Neural progenitor cell (in vitro differentiated cells): ENCODE results near the gene NFASC. TPM values are rescaled to one million over a fixed set of nuclear protein-coding genes. Genes with fewer than 3 reads are reported as not detected.

Experiments
- DNase-seq: peaks from one replicate; pipeline ENCODE4 v3.0.0-alpha.2; 2016; ENCODE audit warnings: low spot score
- H2AFZ ChIP-seq: fragments of 200-600 bp; sonication (generic); replicated peaks from 2 replicates; pipeline ENCODE4 v1.6.1; 2016; ENCODE audit warnings: antibody characterized with exemption
- H3F3A ChIP-seq: fragments of 200-600 bp; sonication (generic); 2 replicates; pipeline ENCODE4 v1.6.1; 2016; ENCODE audit warnings: antibody characterized with exemption, low read depth
- H3K27ac ChIP-seq: fragments of 200-600 bp; sonication (generic); 2 replicates; pipeline ENCODE4 v1.5.1; 2016; ENCODE audit warnings: mild to moderate bottlenecking
- H3K27me3 ChIP-seq: fragments of 200-600 bp; sonication (generic); 2 replicates; pipeline ENCODE4 v1.6.1; 2016; ENCODE audit warnings: mild to moderate bottlenecking, moderate library complexity
- H3K36me3 ChIP-seq: fragments of 200-600 bp; sonication (generic); 2 replicates; pipeline ENCODE4 v1.5.1; 2016
- H3K4me1 ChIP-seq: fragments of 200-600 bp; sonication (generic); 2 replicates; pipeline ENCODE4 v1.6.1; 2016; ENCODE audit warnings: mixed run types
- H3K4me2 ChIP-seq: fragments of 200-600 bp; sonication (generic); 2 replicates; pipeline ENCODE4 v1.6.1; 2016
- H3K4me3 ChIP-seq: fragments of 200-600 bp; sonication (generic); 2 replicates; pipeline ENCODE4 v1.5.1; 2016
- H3K79me2 ChIP-seq: fragments of 200-600 bp; sonication (generic); 2 replicates; pipeline ENCODE4 v1.6.1; 2016; ENCODE audit warnings: low read depth
- H3K9ac ChIP-seq: fragments of 200-600 bp; sonication (generic); 2 replicates; pipeline ENCODE4 v1.6.1; 2016
- H3K9me3 ChIP-seq: fragments of 200-600 bp; sonication (generic); 2 replicates; pipeline ENCODE4 v1.5.1; 2016; ENCODE audit warnings: low read depth
- H4K20me1 ChIP-seq: fragments of 200-600 bp; sonication (generic); 2 replicates; pipeline ENCODE4 v1.6.1; 2016; ENCODE audit warnings: low read depth
- H3K27ac Mint-ChIP-seq: 3 replicates; pipeline ENCODE4 v1.8.0; 2021; ENCODE audit warnings: mixed read lengths
- H3K27me3 Mint-ChIP-seq: 2 replicates; pipeline ENCODE4 v1.8.0; 2022; ENCODE audit warnings: low read depth, mild to moderate bottlenecking, inconsistent platforms, moderate library complexity, mixed read lengths; ENCODE audit not compliant: insufficient read depth
- H3K36me3 Mint-ChIP-seq: 3 replicates; pipeline ENCODE4 v1.8.0; 2021; ENCODE audit warnings: mixed read lengths
- H3K4me1 Mint-ChIP-seq: 3 replicates; pipeline ENCODE4 v1.8.0; 2021; ENCODE audit warnings: mixed read lengths
- H3K4me3 Mint-ChIP-seq: 3 replicates; pipeline ENCODE4 v1.8.0; 2021; ENCODE audit warnings: mild to moderate bottlenecking, moderate library complexity, mixed read lengths
- H3K9me3 Mint-ChIP-seq: 3 replicates; pipeline ENCODE4 v1.8.0; 2020; ENCODE audit warnings: mixed read lengths
- CTCF ChIP-seq: fragments of 200-600 bp; sonication (generic); IDR thresholded peaks from 2 replicates; pipeline ENCODE4 v1.5.1; 2017; ENCODE audit warnings: antibody characterized with exemption, mild to moderate bottlenecking
- EZH2 ChIP-seq: fragments of 200-600 bp; sonication (generic); IDR thresholded peaks from 2 replicates; pipeline ENCODE4 v1.6.1; 2017; ENCODE audit warnings: antibody characterized with exemption, mild to moderate bottlenecking, moderate library complexity
- EZH2phosphoT487 ChIP-seq: fragments of 200-600 bp; sonication (generic); IDR thresholded peaks from 2 replicates; pipeline ENCODE4 v1.6.1; 2017; ENCODE audit warnings: antibody characterized with exemption
- total RNA-seq: library from RNA; depleted of rRNA; stranded (reverse); fragments of >200 nt; gene quantifications from 2 replicates; pipeline ENCODE4 v1.2.3, GENCODE V29; 2015; ENCODE audit warnings: low replicate concordance

NFASC gene
- total RNA-seq, 1 donor from 2014 or later = 2.5 TPM

GRCh38 chr1:205030896-205031295 is 160.2 kb downstream of the NFASC start:
- DNase-seq = peak; percentile 76
- TF ChIP-seq EZH2phosphoT487 (no peak), CTCF (no peak), EZH2 (no peak)
- peaks cover 59% of the 10 kb centered on the region for H3K4me1 Mint-ChIP-seq

GRCh38 chr1:205032508-205032907 is 161.8 kb downstream of the NFASC start:
- H3K4me1 Mint-ChIP-seq = peaks cover 48% of the 10 kb centered on the region
- no peaks in the 10 kb centered on the region for H3K27me3 ChIP-seq
- no peak overlapping the region for H3K4me2 ChIP-seq
- H3K9ac ChIP-seq = no peak overlapping the region
- H3K4me1 ChIP-seq = peaks cover 47% of the 10 kb centered on the region
- H2AFZ ChIP-seq = no peak overlapping the region
- no peaks in the 10 kb centered on the region for H3K9me3 Mint-ChIP-seq
- H3K36me3 ChIP-seq = no peaks in the 10 kb centered on the region
- H3K79me2 ChIP-seq = no peaks in the 10 kb centered on the region
- no peaks in the 10 kb centered on the region for H3K9me3 ChIP-seq
- peaks cover 12% of the 10 kb centered on the region for H3K27me3 Mint-ChIP-seq
- H3K4me3 ChIP-seq = no peak overlapping the region
- peaks cover 6% of the 10 kb centered on the region for H4K20me1 ChIP-seq
- DNase-seq = no peak
- peak overlapping the region; percentile 34 for H3K27ac Mint-ChIP-seq
- TF ChIP-seq EZH2 (no peak), CTCF (no peak), EZH2phosphoT487 (no peak)
- peaks cover 39% of the 10 kb centered on the region for H3F3A ChIP-seq
- H3K27ac ChIP-seq = no peak overlapping the region
- no peak overlapping the region for H3K4me3 Mint-ChIP-seq
- no peaks in the 10 kb centered on the region for H3K36me3 Mint-ChIP-seq

More at GRCh38 chr1:205030896-205031295, 160.2 kb downstream of the NFASC start:
- no peaks in the 10 kb centered on the region for H3K27me3 ChIP-seq
- peaks cover 63% of the 10 kb centered on the region for H3K4me1 ChIP-seq
- H3K9me3 ChIP-seq = no peaks in the 10 kb centered on the region
- no peak overlapping the region for H2AFZ ChIP-seq
- H3K79me2 ChIP-seq = no peaks in the 10 kb centered on the region
- H4K20me1 ChIP-seq = peaks cover 6% of the 10 kb centered on the region
- peak overlapping the region; percentile 4 for H3K27ac ChIP-seq
- no peaks in the 10 kb centered on the region for H3K9me3 Mint-ChIP-seq
- H3K9ac ChIP-seq = no peak overlapping the region
- no peak overlapping the region for H3K27ac Mint-ChIP-seq
- H3K4me2 ChIP-seq = peak overlapping the region; percentile 62
- H3K4me3 Mint-ChIP-seq = no peak overlapping the region
- H3F3A ChIP-seq = peaks cover 55% of the 10 kb centered on the region
- H3K4me3 ChIP-seq = no peak overlapping the region
- no peaks in the 10 kb centered on the region for H3K36me3 ChIP-seq
- no peaks in the 10 kb centered on the region for H3K36me3 Mint-ChIP-seq
- H3K27me3 Mint-ChIP-seq = peaks cover 12% of the 10 kb centered on the region

- TF ChIP-seq CTCF (no peak), EZH2 (no peak), EZH2phosphoT487 (no peak)
- no peaks in the 10 kb centered on the region for H3K79me2 ChIP-seq
- no peak overlapping the region for H3K4me3 ChIP-seq
- H3K36me3 Mint-ChIP-seq = no peaks in the 10 kb centered on the region
- no peaks in the 10 kb centered on the region for H3K9me3 Mint-ChIP-seq
- no peaks in the 10 kb centered on the region for H4K20me1 ChIP-seq
- H3K36me3 ChIP-seq = no peaks in the 10 kb centered on the region
- peaks cover 17% of the 10 kb centered on the region for H3K27me3 Mint-ChIP-seq
- H3K9me3 ChIP-seq = no peaks in the 10 kb centered on the region
- H3F3A ChIP-seq = peaks cover 2% of the 10 kb centered on the region
- H3K27ac Mint-ChIP-seq = no peak overlapping the region
- peaks cover 15% of the 10 kb centered on the region for H3K4me1 Mint-ChIP-seq
- H3K4me1 ChIP-seq = peaks cover 9% of the 10 kb centered on the region
- H2AFZ ChIP-seq = no peak overlapping the region
- peaks cover 19% of the 10 kb centered on the region for H3K27me3 ChIP-seq
- H3K27ac ChIP-seq = no peak overlapping the region
- no peak overlapping the region for H3K9ac ChIP-seq
- DNase-seq = no peak
- H3K4me3 Mint-ChIP-seq = no peak overlapping the region
- no peak overlapping the region for H3K4me2 ChIP-seq
Measured at GRCh38 chr1:205037539-205037938, 166.9 kb downstream of the NFASC start.
